ENCODE results near the gene CD36. TPM values are rescaled to one million over a fixed set of nuclear protein-coding genes. Genes with fewer than 3 reads are reported as not detected.

The CD36 gene
- total and polyA plus RNA-seq, 2 of the 8 experiments (the other 6 are each of a cell fraction or from before 2014, with no cell fraction given) = 0.33 to 0.60 TPM

- Histone ChIP-seq H3K4ac (replicated peaks; ENCODE audit: insufficient read length, low read depth, low read length) (no peak overlapping the region), H3K9me3 (ENCODE audit: insufficient read depth in 2 of 2, low read depth in 1 of 2, low read length in 1 of 2) (no peaks in the 10 kb centered on the region), H3K79me2 (ENCODE audit: control insufficient read depth in 1 of 2, insufficient read depth in 2 of 2, low read length in 2 of 2) (no peaks in the 10 kb centered on the region), H2AK5ac (ENCODE audit: low read depth, low read length) (no peak overlapping the region), H2BK15ac (ENCODE audit: low read length) (no peak overlapping the region), H3K23me2 (ENCODE audit: low read depth, low read length) (no peaks in the 10 kb centered on the region), H2BK12ac (ENCODE audit: low read depth, low read length) (no peak overlapping the region), H3K18ac (ENCODE audit: extremely low read depth, low read length) (no peak overlapping the region), H3K4me1 (replicated peaks in 1 of 4; ENCODE audit: control insufficient read depth in 3 of 4, insufficient read depth in 4 of 4, low read length in 3 of 4) (no peaks in the 10 kb centered on the region), H2BK20ac (ENCODE audit: low read length) (no peak overlapping the region), H3K79me1 (ENCODE audit: low read depth, low read length) (no peaks in the 10 kb centered on the region), H4K5ac (ENCODE audit: insufficient read length, low read depth, low read length) (no peak overlapping the region), H3K27me3 (replicated peaks in 1 of 4; ENCODE audit: control insufficient read depth in 3 of 4, extremely low read depth in 1 of 4, insufficient read depth in 3 of 4, low read length in 3 of 4) (no peaks in the 10 kb centered on the region), H3K23ac (ENCODE audit: insufficient read length) (no peak overlapping the region), H3K27ac (ENCODE audit: low read depth, low read length) (no peak overlapping the region), H2BK5ac (ENCODE audit: low read depth, low read length) (no peak overlapping the region), H3K4me3 (ENCODE audit: extremely low read depth in 1 of 4, insufficient read depth in 2 of 4, low read depth in 3 of 4, low read length in 4 of 4) (no peak overlapping the region), H3K4me2 (ENCODE audit: insufficient read depth in 1 of 2, low read depth in 2 of 2, low read length in 2 of 2) (no peak overlapping the region), H3K56ac (replicated peaks; ENCODE audit: insufficient read length, low read depth, low read length) (no peak overlapping the region), H4K20me1 (replicated peaks in 1 of 2; ENCODE audit: control insufficient read depth in 1 of 2, insufficient read depth in 2 of 2, low read length in 2 of 2) (no peaks in the 10 kb centered on the region), H3K9ac (replicated peaks in 1 of 4; ENCODE audit: extremely low read depth in 1 of 4, low read depth in 3 of 4, low read length in 3 of 4) (no peak overlapping the region), H3K14ac (ENCODE audit: insufficient read length) (no peak overlapping the region), H4K8ac (ENCODE audit: extremely low read depth, insufficient read depth, low read length) (no peak overlapping the region), H4K91ac (replicated peaks; ENCODE audit: insufficient read length, low read length) (no peak overlapping the region), H2BK120ac (replicated peaks; ENCODE audit: low read depth, low read length) (no peak overlapping the region), H3K36me3 (ENCODE audit: control insufficient read depth in 2 of 4, insufficient read depth in 4 of 4, low read length in 3 of 4) (no peaks in the 10 kb centered on the region), H2AFZ (ENCODE audit: low read length) (no peak overlapping the region)
- DNase-seq (ENCODE audit: low read depth in 1 of 2, low spot score in 2 of 2) (no peak), FAIRE-seq (no peak)
- WGBS, 2 experiments (ENCODE audit: extremely low coverage in 1 of 2, insufficient coverage in 1 of 2, insufficient read length in 1 of 2, insufficient replicate concordance in 2 of 2, low coverage in 1 of 2, low lambda C conversion rate in 2 of 2, missing lambda C conversion rate in 1 of 2) = 71% methylated on average over 1 of the region's 1 CpG; no CpG with 5 or more reads in 1 of the 2 experiments
- TF ChIP-seq FOSL1 (IDR thresholded peaks at IDR 0.05; ENCODE audit: insufficient read depth, low read depth, low read length) (no peak), RXRA (IDR thresholded peaks at IDR 0.05; ENCODE audit: insufficient read depth, low read depth, low read length) (no peak), CBX5 (IDR thresholded peaks at IDR 0.05; ENCODE audit: low read depth, low read length) (no peak), BRCA1 (IDR thresholded peaks at IDR 0.05; ENCODE audit: low read depth, low read length) (no peak)
- POLR2A ChIA-PET (ENCODE audit: partially characterized antibody) = no interaction called here
- CTCF ChIA-PET (ENCODE audit: partially characterized antibody) = interaction anchor here (0.6 to 1.2 kb wide), 2 partner anchors 21 to 943 kb away, joined by 3 to 4 read pairs; no protein-coding TSS in a partner anchor
Measured at GRCh38 chr7:80607136-80607535, 31.3 kb upstream of the CD36 start.

Data from H1 (cell line).